ENCODE results near the gene MLLT3. TPM values are rescaled to one million over a fixed set of nuclear protein-coding genes. Genes with fewer than 3 reads are reported as not detected.

MLLT3 gene
- total RNA-seq, 1 donor from 2014 or later, result 35.1 TPM

GRCh38 chr9:20351715-20352114, 270.6 kb downstream of the MLLT3 start:
- Histone ChIP-seq H3K36me3 (ENCODE audit: insufficient read depth, low read length) (no peaks in the 10 kb centered on the region), H4K20me1 (ENCODE audit: insufficient read depth, low read length) (no peaks in the 10 kb centered on the region), H3K27me3 (ENCODE audit: insufficient read depth, low read length) (no peaks in the 10 kb centered on the region), H3K4me3 (ENCODE audit: insufficient read depth, low read depth, low read length) (no peak overlapping the region), H3K4me1 (ENCODE audit: insufficient read depth, low read length) (peaks cover 27% of the 10 kb centered on the region), H3K9ac (ENCODE audit: low read length) (no peak overlapping the region), H3K79me2 (ENCODE audit: insufficient read depth, low read length) (no peaks in the 10 kb centered on the region), H2AFZ (ENCODE audit: low read depth, low read length) (no peak overlapping the region), H3K27ac (ENCODE audit: low read depth, low read length) (no peak overlapping the region), H3K4me2 (ENCODE audit: low read length) (no peak overlapping the region), H3K9me3 (ENCODE audit: insufficient read depth, low read depth, low read length) (no peaks in the 10 kb centered on the region)
- H3K36me3 Mint-ChIP-seq (ENCODE audit: low read depth, unreplicated experiment), result peaks cover 7% of the 10 kb centered on the region
- TF ChIP-seq EZH2 (IDR thresholded peaks at IDR 0.05; ENCODE audit: insufficient read depth, low read length), result no peak
- no peak for TF ChIP-seq CTCF (IDR thresholded peaks at IDR 0.05; ENCODE audit: insufficient read depth, low read depth, low read length)
- no peak for DNase-seq (ENCODE audit: low read depth)
- no peaks in the 10 kb centered on the region for H3K9me3 Mint-ChIP-seq (ENCODE audit: unreplicated experiment)
- no peak overlapping the region for H3K27ac Mint-ChIP-seq (ENCODE audit: unreplicated experiment)
- H3K27me3 Mint-ChIP-seq (ENCODE audit: low read depth, unreplicated experiment), result no peaks in the 10 kb centered on the region
- H3K4me1 Mint-ChIP-seq (ENCODE audit: low read depth, unreplicated experiment), result peaks cover 27% of the 10 kb centered on the region
- no peak overlapping the region for H3K4me3 Mint-ChIP-seq (ENCODE audit: unreplicated experiment)
- FAIRE-seq, result no peak

GRCh38 chr9:20349568-20349967, 272.7 kb downstream of the MLLT3 start:
- Histone ChIP-seq H3K9me3 (ENCODE audit: insufficient read depth, low read depth, low read length) (no peaks in the 10 kb centered on the region), H3K4me1 (ENCODE audit: insufficient read depth, low read length) (peaks cover 5% of the 10 kb centered on the region), H3K27me3 (ENCODE audit: insufficient read depth, low read length) (no peaks in the 10 kb centered on the region), H3K79me2 (ENCODE audit: insufficient read depth, low read length) (no peaks in the 10 kb centered on the region), H3K36me3 (ENCODE audit: insufficient read depth, low read length) (no peaks in the 10 kb centered on the region), H3K4me2 (ENCODE audit: low read length) (no peak overlapping the region), H4K20me1 (ENCODE audit: insufficient read depth, low read length) (no peaks in the 10 kb centered on the region), H3K4me3 (ENCODE audit: insufficient read depth, low read depth, low read length) (no peak overlapping the region), H3K9ac (ENCODE audit: low read length) (no peak overlapping the region), H2AFZ (ENCODE audit: low read depth, low read length) (no peak overlapping the region), H3K27ac (ENCODE audit: low read depth, low read length) (no peak overlapping the region)
- H3K27ac Mint-ChIP-seq (ENCODE audit: unreplicated experiment), result no peak overlapping the region
- FAIRE-seq (no peak), DNase-seq (ENCODE audit: low read depth) (no peak)
- peaks cover 10% of the 10 kb centered on the region for H3K36me3 Mint-ChIP-seq (ENCODE audit: low read depth, unreplicated experiment)
- H3K9me3 Mint-ChIP-seq (ENCODE audit: unreplicated experiment), result no peaks in the 10 kb centered on the region
- no peaks in the 10 kb centered on the region for H3K27me3 Mint-ChIP-seq (ENCODE audit: low read depth, unreplicated experiment)
- peaks cover 11% of the 10 kb centered on the region for H3K4me1 Mint-ChIP-seq (ENCODE audit: low read depth, unreplicated experiment)
- no peak overlapping the region for H3K4me3 Mint-ChIP-seq (ENCODE audit: unreplicated experiment)
- TF ChIP-seq CTCF (IDR thresholded peaks at IDR 0.05; ENCODE audit: insufficient read depth, low read depth, low read length) (no peak), EZH2 (IDR thresholded peaks at IDR 0.05; ENCODE audit: insufficient read depth, low read length) (no peak)

DNA sequence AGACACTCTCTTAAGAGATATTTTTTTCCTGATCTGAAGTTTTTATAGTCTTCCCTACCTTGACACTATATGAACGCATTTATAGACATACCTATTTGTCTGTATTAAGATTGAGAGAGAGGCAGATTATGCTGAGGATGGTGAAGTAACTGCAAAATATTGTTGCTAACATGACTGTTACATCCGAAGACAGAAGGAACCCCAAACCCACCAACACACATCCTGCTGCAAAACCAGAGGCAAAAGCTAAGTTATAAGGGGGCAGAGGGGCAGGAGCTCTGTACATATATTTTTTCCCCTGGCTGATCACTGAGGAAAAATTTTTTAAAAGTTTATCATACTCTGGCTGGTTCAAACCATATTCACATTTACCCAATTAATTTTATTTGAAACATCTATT, 279.0 kb downstream of the MLLT3 start:
- H3K9me3 ChIP-seq (ENCODE audit: insufficient read depth, low read depth, low read length), result no peaks in the 10 kb centered on the region
- no peak overlapping the region for H3K4me2 ChIP-seq (ENCODE audit: low read length)
- no peak overlapping the region for H3K9ac ChIP-seq (ENCODE audit: low read length)
- H3K27me3 ChIP-seq (ENCODE audit: insufficient read depth, low read length), result no peaks in the 10 kb centered on the region
- H2AFZ ChIP-seq (ENCODE audit: low read depth, low read length), result no peak overlapping the region
- Mint-ChIP-seq H3K4me1 (ENCODE audit: low read depth, unreplicated experiment) (peaks cover 8% of the 10 kb centered on the region), H3K9me3 (ENCODE audit: unreplicated experiment) (no peaks in the 10 kb centered on the region), H3K4me3 (ENCODE audit: unreplicated experiment) (no peak overlapping the region), H3K36me3 (ENCODE audit: low read depth, unreplicated experiment) (peaks cover 4% of the 10 kb centered on the region), H3K27ac (ENCODE audit: unreplicated experiment) (no peak overlapping the region), H3K27me3 (ENCODE audit: low read depth, unreplicated experiment) (no peaks in the 10 kb centered on the region)
- no peaks in the 10 kb centered on the region for H3K36me3 ChIP-seq (ENCODE audit: insufficient read depth, low read length)
- no peak overlapping the region for H3K4me3 ChIP-seq (ENCODE audit: insufficient read depth, low read depth, low read length)
- H3K27ac ChIP-seq (ENCODE audit: low read depth, low read length), result no peak overlapping the region
- TF ChIP-seq EZH2 (IDR thresholded peaks at IDR 0.05; ENCODE audit: insufficient read depth, low read length), result no peak
- TF ChIP-seq CTCF (IDR thresholded peaks at IDR 0.05; ENCODE audit: insufficient read depth, low read depth, low read length), result no peak
- H4K20me1 ChIP-seq (ENCODE audit: insufficient read depth, low read length), result no peaks in the 10 kb centered on the region
- no peaks in the 10 kb centered on the region for H3K4me1 ChIP-seq (ENCODE audit: insufficient read depth, low read length)
- DNase-seq (ENCODE audit: low read depth), result no peak
- no peak for FAIRE-seq
- H3K79me2 ChIP-seq (ENCODE audit: insufficient read depth, low read length), result no peaks in the 10 kb centered on the region
